Activated naive CD8-positive, alpha-beta T cell treated with anti-CD3 and anti-CD28 coated beads for 36 hours (primary cell): Measurements from ENCODE around the gene C1orf115. TPM values are rescaled to one million over a fixed set of nuclear protein-coding genes. Genes with fewer than 3 reads are reported as not detected.

Experiments
- total RNA-seq, 2 experiments: library from RNA; stranded (reverse); gene quantifications; one replicate each; pipeline ENCODE4 v1.2.3, GENCODE V29; 2021

C1orf115 gene
- total RNA-seq, 2 experiments from 2014 or later: 0.33 to 0.38 TPM

Other genes starting within 250 kb of the C1orf115 start
- gene MARK1, start 162.2 kb upstream of the C1orf115 start, total RNA-seq: not detected
- gene MTARC2, start 58.0 kb downstream of the C1orf115 start, total RNA-seq: not detected
- gene MTARC1, start 96.5 kb downstream of the C1orf115 start, total RNA-seq: under 1 TPM in 1 of 2 experiments, not detected in 1; 0.33 TPM
- gene HLX, start 189.1 kb downstream of the C1orf115 start, total RNA-seq: not detected